Lower leg skin (tissue), 4 donors: Measurements from ENCODE around the gene HOXA5. TPM values are rescaled to one million over a fixed set of nuclear protein-coding genes. Genes with fewer than 3 reads are reported as not detected.

Experiments
- DNase-seq, 2 donors: peaks; one replicate each; pipeline ENCODE4 v3.0.0-alpha.2; 2019; ENCODE audit warnings: low spot score in 2 of 2
- H3K4me3 ChIP-seq: fragments of 200-600 bp; sonication (generic); 2 replicates; pipeline ENCODE4 v1.5.1; 2017; ENCODE audit warnings: mild to moderate bottlenecking, low read depth; ENCODE audit not compliant: poor library complexity, severe bottlenecking
- CTCF ChIP-seq, 3 donors: fragments of 450-650 bp; IDR thresholded peaks; one replicate each; pipeline ENCODE4 v1.5.1; 2016; ENCODE audit warnings: antibody characterized with exemption in 3 of 3, mild to moderate bottlenecking in 3 of 3, moderate library complexity in 2 of 3
- POLR2A ChIP-seq, 2 donors: fragments of 450-650 bp; IDR thresholded peaks; one replicate each; pipeline ENCODE4 v1.6.1; 2016 to 2017; ENCODE audit warnings: antibody characterized with exemption in 2 of 2, mild to moderate bottlenecking in 1 of 2, moderate library complexity in 1 of 2
- WGBS, 2 donors: methylation state at CpG; one replicate each; pipeline ENCODE4 v1.1.5; 2018; 5-methylcytosine and 5-hydroxymethylcytosine counted together
- intact Hi-C: fragments of 100-400 bp; cut with DNase I; formaldehyde crosslinking; loops from one replicate; pipeline ENCODE4 v1.15.0; 2023; ENCODE audit warnings: low total_unique reads
- total RNA-seq, 4 donors: library from RNA; depleted of rRNA; stranded (reverse); fragments of >200 nt; gene quantifications; one replicate each; pipeline ENCODE4 v1.1.0, GENCODE V29; 2016

Gene HOXA5
- total RNA-seq, 4 donors from 2014 or later, result 5.1 to 15.1 (median 6.1) TPM

GRCh38 chr7:27099453-27100370 lies 43.8 kb downstream of the HOXA5 start:
- intact Hi-C loops, result no loop called here
- DNase-seq, result no peak
- 75 to 85% methylated on average over 8 of the region's 8 CpGs for WGBS, 2 donors
- TF ChIP-seq CTCF (IDR thresholded peaks at IDR 0.05), result no peak
- TF ChIP-seq POLR2A (IDR thresholded peaks at IDR 0.05), result no peak
- no peak overlapping the region for H3K4me3 ChIP-seq

- intact Hi-C loops, result no loop called here
- no peak overlapping the region for H3K4me3 ChIP-seq
- WGBS, 2 donors, result 34 to 37% methylated on average over 38 of the region's 38 CpGs
- TF ChIP-seq CTCF (IDR thresholded peaks at IDR 0.05) (no peak), POLR2A (IDR thresholded peaks at IDR 0.05) (no peak)
- DNase-seq, result no peak
These were observed 44.7 kb downstream of the HOXA5 start for GRCh38 chr7:27098578-27099451.

GRCh38 chr7:27097686-27098577 lies 45.5 kb downstream of the HOXA5 start:
- TF ChIP-seq POLR2A (IDR thresholded peaks at IDR 0.05) (no peak), CTCF (IDR thresholded peaks at IDR 0.05) (no peak)
- H3K4me3 ChIP-seq, result no peak overlapping the region
- intact Hi-C loops, result no loop called here
- WGBS, 2 donors, result 27 to 28% methylated on average over 32 to 35 of the region's 35 CpGs
- DNase-seq, result no peak

- intact Hi-C loops, result no loop called here
- TF ChIP-seq CTCF (IDR thresholded peaks at IDR 0.05) (no peak), POLR2A (IDR thresholded peaks at IDR 0.05) (no peak)
- no peak for DNase-seq
- 1% methylated on average over 41 of the region's 41 CpGs for WGBS, 2 donors
- H3K4me3 ChIP-seq, result peak overlapping the region; percentile 83
These were observed 46.5 kb downstream of the HOXA5 start for GRCh38 chr7:27096768-27097514.
